ENCODE measurements around the gene DYSF.

DNA sequence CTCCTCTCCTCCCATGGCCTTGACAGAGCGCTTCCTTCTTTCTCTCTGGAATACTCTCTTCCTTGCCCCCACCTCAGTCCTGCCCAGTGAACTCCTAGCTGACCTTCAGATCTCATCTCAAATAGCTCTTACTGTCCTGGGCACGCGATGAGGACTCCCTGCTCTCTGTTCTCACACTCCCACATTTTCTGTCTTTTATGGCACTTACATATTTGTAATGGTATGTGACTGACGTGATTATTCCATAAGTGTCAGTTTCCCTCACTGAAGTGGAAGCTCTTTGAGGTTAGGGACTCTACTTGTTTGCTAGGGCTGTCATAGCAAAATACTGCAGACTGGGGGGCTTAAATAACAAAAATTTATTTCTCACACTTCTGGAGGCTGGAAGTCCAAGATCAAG, 1.7 kb upstream of the DYSF start:
- TF ChIP-seq, protein P1, sequence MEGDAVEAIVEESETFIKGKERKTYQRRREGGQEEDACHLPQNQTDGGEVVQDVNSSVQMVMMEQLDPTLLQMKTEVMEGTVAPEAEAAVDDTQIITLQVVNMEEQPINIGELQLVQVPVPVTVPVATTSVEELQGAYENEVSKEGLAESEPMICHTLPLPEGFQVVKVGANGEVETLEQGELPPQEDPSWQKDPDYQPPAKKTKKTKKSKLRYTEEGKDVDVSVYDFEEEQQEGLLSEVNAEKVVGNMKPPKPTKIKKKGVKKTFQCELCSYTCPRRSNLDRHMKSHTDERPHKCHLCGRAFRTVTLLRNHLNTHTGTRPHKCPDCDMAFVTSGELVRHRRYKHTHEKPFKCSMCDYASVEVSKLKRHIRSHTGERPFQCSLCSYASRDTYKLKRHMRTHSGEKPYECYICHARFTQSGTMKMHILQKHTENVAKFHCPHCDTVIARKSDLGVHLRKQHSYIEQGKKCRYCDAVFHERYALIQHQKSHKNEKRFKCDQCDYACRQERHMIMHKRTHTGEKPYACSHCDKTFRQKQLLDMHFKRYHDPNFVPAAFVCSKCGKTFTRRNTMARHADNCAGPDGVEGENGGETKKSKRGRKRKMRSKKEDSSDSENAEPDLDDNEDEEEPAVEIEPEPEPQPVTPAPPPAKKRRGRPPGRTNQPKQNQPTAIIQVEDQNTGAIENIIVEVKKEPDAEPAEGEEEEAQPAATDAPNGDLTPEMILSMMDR (IDR thresholded peaks at IDR 0.05), result no peak
- TF ChIP-seq POLR2A (IDR thresholded peaks at IDR 0.05), result no peak
